Right lobe of liver (tissue), 4 donors: ENCODE results near the gene TSC22D1.

Source experiments
- POLR2A ChIP-seq: fragments of 450-650 bp; IDR thresholded peaks from one replicate; pipeline ENCODE4 v1.6.1; 2017; ENCODE audit warnings: antibody characterized with exemption, mild to moderate bottlenecking
- TF ChIP-seq, protein P1 (sequence below), 4 donors: fragments of 200-600 bp in 3 of 4; fragments of 450-650 bp in 1 of 4; IDR thresholded peaks; one replicate each; pipeline versions ENCODE4 v1.5.1 to v1.8.0; 2016 to 2022; ENCODE audit warnings: antibody characterized with exemption in 4 of 4, mild to moderate bottlenecking in 2 of 4
- donor health status: DM: no; HTN: no; CAD: no.
- donor health status: DM: no; HTN: no; CAD: no.
- donor health status: DM: no; HTN: yes; CAD: no.

DNA sequence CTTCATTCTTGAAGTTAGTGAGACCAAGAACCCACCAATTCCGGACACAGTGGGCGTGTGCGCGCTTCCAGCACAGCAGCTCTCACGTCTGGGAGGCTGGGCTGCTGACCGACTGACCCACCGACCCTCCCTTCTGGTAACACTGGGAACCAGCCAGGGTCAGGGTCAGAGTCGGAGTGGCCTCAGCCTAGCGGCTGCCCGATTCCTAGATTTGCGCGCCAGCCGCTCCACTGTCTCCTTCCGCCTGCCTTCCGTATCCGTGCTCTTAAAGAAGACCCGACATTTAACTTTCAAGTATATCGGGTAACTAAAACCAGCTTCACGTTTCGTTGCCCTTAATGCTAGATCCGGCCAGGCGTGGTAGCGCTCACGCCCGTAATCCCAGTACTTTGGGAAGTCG is 161.4 kb downstream of the TSC22D1 start:
- TF ChIP-seq, protein P1, sequence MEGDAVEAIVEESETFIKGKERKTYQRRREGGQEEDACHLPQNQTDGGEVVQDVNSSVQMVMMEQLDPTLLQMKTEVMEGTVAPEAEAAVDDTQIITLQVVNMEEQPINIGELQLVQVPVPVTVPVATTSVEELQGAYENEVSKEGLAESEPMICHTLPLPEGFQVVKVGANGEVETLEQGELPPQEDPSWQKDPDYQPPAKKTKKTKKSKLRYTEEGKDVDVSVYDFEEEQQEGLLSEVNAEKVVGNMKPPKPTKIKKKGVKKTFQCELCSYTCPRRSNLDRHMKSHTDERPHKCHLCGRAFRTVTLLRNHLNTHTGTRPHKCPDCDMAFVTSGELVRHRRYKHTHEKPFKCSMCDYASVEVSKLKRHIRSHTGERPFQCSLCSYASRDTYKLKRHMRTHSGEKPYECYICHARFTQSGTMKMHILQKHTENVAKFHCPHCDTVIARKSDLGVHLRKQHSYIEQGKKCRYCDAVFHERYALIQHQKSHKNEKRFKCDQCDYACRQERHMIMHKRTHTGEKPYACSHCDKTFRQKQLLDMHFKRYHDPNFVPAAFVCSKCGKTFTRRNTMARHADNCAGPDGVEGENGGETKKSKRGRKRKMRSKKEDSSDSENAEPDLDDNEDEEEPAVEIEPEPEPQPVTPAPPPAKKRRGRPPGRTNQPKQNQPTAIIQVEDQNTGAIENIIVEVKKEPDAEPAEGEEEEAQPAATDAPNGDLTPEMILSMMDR (IDR thresholded peaks at IDR 0.05) = no peak
- TF ChIP-seq POLR2A = no peak
